GM21390 (cell line): ENCODE measurements around the gene SCARB1.

Experiments used
- ATAC-seq: cut with Tn5 transposase; IDR thresholded peaks from one replicate; pipeline ENCODE4 v1.9.1; 2021; ENCODE audit not compliant: unreplicated experiment

Gene SCARB1

GRCh38 chr12:124778411-124778810 lies 85.3 kb downstream of the SCARB1 start:
- ATAC-seq, result no peak

DNA sequence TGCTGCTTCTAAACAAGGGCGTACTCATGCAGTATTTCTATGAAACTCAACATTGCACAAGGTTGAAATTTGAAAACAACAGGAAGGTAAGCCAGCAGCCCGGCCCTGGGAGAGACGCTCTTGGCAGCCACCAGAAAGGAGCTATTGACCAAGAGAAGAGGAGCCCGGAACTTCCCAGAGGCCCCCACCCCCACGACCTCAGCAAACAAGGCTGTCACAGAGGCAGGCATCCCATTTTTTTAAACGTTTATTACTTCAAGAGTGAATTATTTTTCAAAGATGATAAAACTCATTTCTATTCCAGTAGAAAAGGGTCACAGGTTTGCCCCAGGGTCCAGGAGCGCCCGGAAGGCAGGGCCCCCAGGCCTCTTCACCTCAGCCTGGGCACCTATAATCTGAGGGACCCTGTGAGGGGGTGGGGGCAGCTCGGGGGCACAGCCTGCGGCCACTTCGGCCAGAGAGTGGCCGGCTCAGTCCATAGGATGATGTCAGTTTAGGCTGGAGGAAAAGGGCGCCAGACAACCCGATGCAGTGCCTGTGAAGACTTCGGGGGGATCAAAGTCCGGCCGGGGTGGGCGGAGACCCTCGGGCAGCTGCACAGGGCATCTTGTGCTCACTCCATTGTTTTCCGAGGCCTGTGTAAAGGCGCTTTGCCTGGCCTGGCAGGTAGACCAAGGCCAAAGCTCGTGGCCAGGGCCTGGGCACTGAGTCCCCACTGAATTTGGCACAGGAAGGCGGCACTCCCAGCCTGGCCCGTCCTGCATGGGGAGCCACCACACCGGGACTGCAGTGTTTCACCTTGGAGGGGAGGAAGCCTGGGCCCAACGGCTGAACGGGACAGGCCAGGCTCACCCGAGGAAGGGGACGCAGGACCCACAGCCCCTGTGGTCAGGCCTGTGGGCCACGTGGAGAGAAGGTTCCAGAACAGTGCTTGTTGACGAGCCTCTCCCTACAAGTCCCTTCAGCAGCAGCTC lies 86.0 kb downstream of the SCARB1 start:
- no peak for ATAC-seq

DNA sequence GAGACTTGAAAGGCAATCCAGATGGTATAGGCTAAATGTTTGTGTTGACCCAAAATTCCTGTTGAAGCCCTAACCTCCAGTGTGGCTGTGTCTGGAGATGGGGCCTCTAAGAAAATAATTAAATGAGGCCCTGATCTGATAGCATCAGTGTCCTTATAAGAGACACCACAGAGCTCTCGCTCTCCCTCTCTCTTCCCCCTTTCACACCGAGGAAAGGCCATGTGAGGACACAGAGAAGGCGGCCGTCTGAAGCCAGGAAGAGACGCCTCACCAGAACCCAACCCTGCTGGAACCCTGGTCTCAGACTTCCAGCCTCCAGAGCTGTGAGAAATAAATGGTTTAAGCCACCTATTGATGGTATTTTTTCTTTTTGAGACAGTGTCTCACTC lies 87.5 kb downstream of the SCARB1 start:
- ATAC-seq, result no peak

DNA sequence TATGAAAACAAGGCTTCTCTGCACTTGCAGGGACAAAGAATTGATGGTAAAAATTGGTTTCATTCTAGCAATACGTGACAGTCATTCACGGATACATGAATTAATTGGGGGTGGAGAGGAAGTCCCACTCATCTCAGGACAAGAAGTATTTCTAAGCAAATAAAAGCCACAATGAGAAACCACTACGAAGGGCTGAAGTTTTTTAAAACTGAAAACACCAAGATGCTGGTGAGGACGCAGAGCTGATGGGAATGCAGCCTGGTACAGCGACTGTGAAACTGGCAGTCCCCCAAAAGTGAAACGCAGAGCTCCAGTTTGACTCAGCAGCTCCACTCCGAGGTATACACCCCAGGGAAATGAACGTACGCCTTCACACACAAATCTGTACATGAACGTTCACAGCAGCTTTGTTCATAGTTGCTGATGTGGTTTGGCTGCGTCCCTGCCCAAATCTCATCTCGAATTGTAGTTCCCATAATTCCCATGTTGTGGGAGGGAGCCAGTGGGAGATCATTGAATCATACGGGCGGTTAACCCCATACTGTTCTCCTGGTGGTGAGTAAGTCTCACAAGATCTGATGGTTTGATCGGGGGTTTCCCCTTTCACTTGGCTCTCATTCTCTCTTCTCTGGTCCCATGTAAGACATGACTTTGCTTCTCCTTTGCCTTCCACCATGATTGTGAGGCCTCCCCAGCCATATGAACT lies 89.0 kb downstream of the SCARB1 start:
- peak; percentile 73 for ATAC-seq

GRCh38 chr12:124774054-124774461 lies 89.6 kb downstream of the SCARB1 start:
- ATAC-seq, result peak; percentile 31

GRCh38 chr12:124772289-124773170 lies 91.1 kb downstream of the SCARB1 start:
- ATAC-seq, result no peak

GRCh38 chr12:124771462-124772288 lies 92.0 kb downstream of the SCARB1 start:
- no peak for ATAC-seq

- ATAC-seq, result no peak
These were observed 92.9 kb downstream of the SCARB1 start for GRCh38 chr12:124770728-124771127.

GRCh38 chr12:124769881-124770512 lies 93.7 kb downstream of the SCARB1 start:
- no peak for ATAC-seq

- no peak for ATAC-seq
These were observed 94.5 kb downstream of the SCARB1 start for GRCh38 chr12:124769163-124769530.

DNA sequence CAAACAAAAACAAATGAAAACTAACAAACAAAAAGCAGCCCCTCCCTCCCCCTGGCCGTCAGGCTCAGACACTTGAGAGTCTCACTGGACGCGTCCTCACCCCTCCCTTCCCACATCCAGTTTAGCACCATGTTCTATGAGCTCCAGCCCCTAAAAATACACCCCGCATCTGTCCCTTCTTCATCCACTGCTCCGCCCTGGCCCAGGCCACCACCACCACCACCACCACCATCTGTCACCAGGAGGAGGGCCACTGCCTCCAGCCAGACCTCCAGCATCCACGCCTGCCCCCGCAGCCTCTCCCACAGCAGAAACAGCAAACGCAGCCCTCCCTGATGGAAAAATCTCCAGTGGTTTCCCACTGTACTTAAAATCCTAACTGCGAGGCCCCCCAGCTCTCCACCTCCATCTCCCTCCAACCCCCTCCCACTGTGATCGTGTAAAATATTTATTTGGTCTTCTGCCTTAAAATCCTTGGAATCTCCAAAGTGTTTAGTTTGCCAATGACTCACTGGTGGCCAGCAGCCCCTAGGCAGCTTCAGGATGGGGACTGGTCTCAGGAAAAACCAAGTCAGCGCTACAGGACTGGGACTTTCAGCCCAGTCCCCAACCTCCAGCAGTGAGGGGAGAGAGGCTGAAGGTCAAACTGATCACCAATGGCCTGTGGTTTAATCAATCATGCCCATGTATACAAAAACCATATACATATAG lies 95.1 kb downstream of the SCARB1 start:
- ATAC-seq, result no peak

DNA sequence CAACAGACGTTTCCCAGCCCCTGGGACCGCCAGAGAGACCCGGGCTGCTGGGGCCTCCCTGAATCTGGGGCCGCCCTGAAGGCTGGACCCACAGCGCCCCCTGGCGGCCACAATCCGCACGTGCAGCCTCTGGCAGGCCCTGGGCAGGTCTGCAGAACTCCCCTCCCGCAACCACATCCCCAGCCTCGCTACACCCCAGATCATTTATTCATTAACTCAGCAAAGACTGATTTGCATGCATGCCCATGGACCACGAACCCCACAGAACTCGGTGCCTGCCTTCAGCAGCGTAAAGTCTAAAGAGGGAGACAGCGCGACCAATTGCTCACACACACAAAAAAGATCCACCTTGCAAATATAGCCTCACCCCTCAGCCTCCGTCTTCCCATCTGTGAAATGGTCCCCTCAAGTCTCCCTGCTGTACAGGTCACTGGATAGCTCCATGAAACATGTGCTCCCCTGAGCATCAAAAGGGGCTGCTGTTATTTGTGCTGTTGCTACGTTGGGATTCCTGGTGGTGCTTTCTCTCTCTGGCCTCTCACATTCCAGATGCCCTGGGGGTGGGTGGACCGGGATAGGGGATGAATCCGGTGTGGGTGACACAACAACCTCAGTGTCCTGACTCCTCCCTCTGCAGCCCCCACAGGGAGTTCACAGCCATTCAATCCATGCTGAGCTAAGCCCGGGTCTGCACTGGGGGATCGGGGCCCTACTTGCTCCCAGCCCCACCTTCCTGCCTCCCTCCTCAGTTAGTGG lies 96.4 kb downstream of the SCARB1 start:
- peak; percentile 56 for ATAC-seq

DNA sequence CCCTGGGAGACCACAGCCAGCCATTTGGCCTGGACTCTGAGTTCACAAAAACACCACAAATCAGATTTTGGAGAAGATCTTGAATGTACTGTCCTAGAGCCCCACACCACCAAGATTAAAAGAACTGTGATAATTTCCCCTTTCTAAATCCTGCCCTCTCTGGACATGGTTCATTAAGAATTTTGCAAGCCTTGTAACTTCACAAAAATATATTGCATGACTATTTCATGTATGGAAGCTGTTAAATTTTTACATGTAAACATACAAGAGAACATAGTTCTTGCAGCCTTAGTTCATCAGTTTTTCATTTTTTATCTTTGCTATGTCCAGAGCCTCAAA lies 97.0 kb downstream of the SCARB1 start:
- ATAC-seq, result no peak

DNA sequence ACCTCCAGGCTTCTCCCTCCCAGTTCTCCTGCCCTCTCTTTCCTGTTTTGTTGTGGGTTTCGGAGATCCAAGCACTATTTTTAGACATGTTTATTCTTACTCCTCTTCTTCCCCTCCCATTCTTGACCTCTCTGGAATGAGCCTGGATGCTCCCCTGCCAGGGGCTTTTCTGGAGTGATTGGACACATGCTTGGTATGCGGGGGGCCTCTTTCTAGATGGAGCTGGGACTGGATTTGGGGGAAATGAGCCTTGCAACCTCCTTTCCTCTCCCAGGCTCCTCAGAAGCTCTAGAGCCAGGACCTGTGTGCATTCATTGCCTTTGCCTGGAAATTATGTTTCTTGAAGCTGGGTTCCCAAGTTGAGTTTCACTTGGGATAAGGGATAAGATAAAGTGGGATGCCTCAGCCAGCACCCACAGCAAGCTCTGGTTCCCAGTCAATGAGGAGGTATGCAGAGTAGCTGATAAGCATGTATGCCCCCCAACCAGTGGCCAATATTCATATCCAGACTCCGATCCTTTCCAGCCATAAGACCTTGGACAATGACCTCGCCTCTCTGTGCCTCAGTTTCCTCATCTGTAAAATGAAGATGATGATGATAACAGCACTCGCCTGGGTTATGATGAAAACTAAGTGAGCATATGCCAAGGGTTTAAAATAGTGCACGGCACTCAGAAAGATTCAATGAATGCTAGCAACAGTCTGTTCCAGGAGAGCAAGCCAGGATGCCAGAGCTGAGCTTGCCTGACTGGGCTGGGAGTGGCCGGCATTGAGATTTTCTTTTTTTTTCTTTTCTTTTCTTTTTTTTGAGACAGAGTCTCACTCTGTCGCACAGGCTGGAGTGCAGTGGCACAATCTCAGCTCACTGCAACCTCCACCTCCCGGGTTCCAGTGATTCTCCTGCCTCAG lies 97.8 kb downstream of the SCARB1 start:
- no peak for ATAC-seq

DNA sequence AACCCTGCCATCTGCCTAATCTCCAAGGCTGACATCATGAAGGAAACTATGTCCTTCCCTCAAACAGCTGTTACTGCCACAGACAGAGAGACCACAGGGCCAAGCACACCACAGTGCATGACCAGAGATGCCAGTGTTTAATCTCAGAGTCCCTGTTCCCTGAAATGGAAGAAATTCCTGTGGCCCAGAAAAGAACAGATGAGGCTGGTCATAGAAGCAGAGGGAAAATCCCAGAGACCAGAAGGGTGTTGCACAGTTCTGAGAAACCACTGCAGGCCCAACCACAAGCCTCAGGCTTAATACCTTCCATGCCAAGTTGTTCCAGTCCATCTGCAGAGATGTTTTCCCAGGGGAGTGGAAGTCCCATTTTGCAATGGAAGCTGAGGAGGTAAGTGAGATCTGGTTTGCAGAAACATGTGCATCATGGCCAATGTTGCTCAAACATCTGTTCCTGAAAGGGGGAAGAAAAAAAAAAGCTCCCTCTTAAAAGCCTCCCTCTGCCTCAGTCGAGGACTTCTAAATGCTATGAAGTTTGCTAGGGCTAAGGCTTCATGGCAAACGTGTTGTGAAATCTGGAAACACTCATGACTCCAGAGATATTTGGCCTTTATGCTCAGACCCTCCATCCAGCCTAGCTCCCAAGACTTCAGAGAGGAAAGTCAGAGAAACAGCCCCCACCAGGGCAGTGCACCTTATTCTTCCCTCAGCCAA lies 98.6 kb downstream of the SCARB1 start:
- no peak for ATAC-seq

DNA sequence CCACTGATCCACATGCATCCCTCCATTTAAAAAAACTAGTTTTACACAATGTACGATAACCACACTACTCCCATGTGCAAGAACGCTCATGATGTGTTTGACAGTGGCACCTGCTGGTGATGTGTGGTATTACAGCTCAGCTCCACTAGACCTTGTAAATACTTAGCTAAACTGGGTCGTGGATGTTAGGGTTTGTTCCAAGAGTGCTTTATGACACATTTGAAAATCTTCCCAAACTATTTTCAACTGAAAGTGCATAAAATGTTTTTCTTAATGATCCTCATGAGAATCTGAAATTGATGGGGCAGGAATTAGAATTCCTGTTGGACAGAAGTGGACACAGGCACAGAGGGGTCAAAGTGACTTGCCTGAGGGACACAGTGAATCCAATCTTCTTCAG lies 99.2 kb downstream of the SCARB1 start:
- no peak for ATAC-seq

- ATAC-seq, result no peak
These were observed 100.1 kb downstream of the SCARB1 start for GRCh38 chr12:124763594-124763979.
